ENCODE data around the gene C3orf22.

C3orf22 gene

GRCh38 chr3:126551839-126552687 lies 6.7 kb downstream of the C3orf22 start:
- no peak overlapping the region for H3K4me3 Mint-ChIP-seq
- no peaks in the 10 kb centered on the region for H3K9me3 Mint-ChIP-seq
- no peak overlapping the region for H3K27ac Mint-ChIP-seq
- H3K27me3 Mint-ChIP-seq (ENCODE audit: low read depth), result no peaks in the 10 kb centered on the region
- H3K4me1 Mint-ChIP-seq (ENCODE audit: low read depth), result peaks cover 5% of the 10 kb centered on the region
- H3K36me3 Mint-ChIP-seq (ENCODE audit: low read depth), result no peaks in the 10 kb centered on the region

GRCh38 chr3:126551121-126551838 lies 7.5 kb downstream of the C3orf22 start:
- H3K27me3 Mint-ChIP-seq (ENCODE audit: low read depth), result no peaks in the 10 kb centered on the region
- H3K9me3 Mint-ChIP-seq, result no peaks in the 10 kb centered on the region
- no peaks in the 10 kb centered on the region for H3K36me3 Mint-ChIP-seq (ENCODE audit: low read depth)
- H3K4me3 Mint-ChIP-seq, result no peak overlapping the region
- peaks cover 5% of the 10 kb centered on the region for H3K4me1 Mint-ChIP-seq (ENCODE audit: low read depth)
- no peak overlapping the region for H3K27ac Mint-ChIP-seq

GRCh38 chr3:126550488-126551051 lies 8.2 kb downstream of the C3orf22 start:
- no peaks in the 10 kb centered on the region for H3K9me3 Mint-ChIP-seq

GRCh38 chr3:126549861-126550487 lies 8.8 kb downstream of the C3orf22 start:
- Mint-ChIP-seq H3K4me1 (ENCODE audit: low read depth) (peaks cover 5% of the 10 kb centered on the region), H3K27me3 (ENCODE audit: low read depth) (no peaks in the 10 kb centered on the region), H3K4me3 (no peak overlapping the region), H3K36me3 (ENCODE audit: low read depth) (no peaks in the 10 kb centered on the region), H3K27ac (no peak overlapping the region), H3K9me3 (no peaks in the 10 kb centered on the region)

More at GRCh38 chr3:126550488-126551051, 8.2 kb downstream of the C3orf22 start:
- Mint-ChIP-seq H3K36me3 (ENCODE audit: low read depth) (no peaks in the 10 kb centered on the region), H3K4me3 (no peak overlapping the region), H3K4me1 (ENCODE audit: low read depth) (peaks cover 5% of the 10 kb centered on the region), H3K27me3 (ENCODE audit: low read depth) (no peaks in the 10 kb centered on the region), H3K27ac (no peak overlapping the region)

GRCh38 chr3:126548556-126549466 lies 9.9 kb downstream of the C3orf22 start:
- H3K9me3 Mint-ChIP-seq, result no peaks in the 10 kb centered on the region
- no peak overlapping the region for H3K27ac Mint-ChIP-seq
- H3K27me3 Mint-ChIP-seq (ENCODE audit: low read depth), result no peaks in the 10 kb centered on the region
- H3K36me3 Mint-ChIP-seq (ENCODE audit: low read depth), result no peaks in the 10 kb centered on the region
- H3K4me1 Mint-ChIP-seq (ENCODE audit: low read depth), result peaks cover 5% of the 10 kb centered on the region
- no peak overlapping the region for H3K4me3 Mint-ChIP-seq

- H3K4me1 Mint-ChIP-seq (ENCODE audit: low read depth), result peaks cover 5% of the 10 kb centered on the region
- no peaks in the 10 kb centered on the region for H3K36me3 Mint-ChIP-seq (ENCODE audit: low read depth)
- H3K27ac Mint-ChIP-seq, result no peak overlapping the region
- no peaks in the 10 kb centered on the region for H3K27me3 Mint-ChIP-seq (ENCODE audit: low read depth)
- H3K9me3 Mint-ChIP-seq, result no peaks in the 10 kb centered on the region
- no peak overlapping the region for H3K4me3 Mint-ChIP-seq
These were observed 11.0 kb downstream of the C3orf22 start for GRCh38 chr3:126547721-126548120.

GRCh38 chr3:126546549-126547239 lies 12.0 kb downstream of the C3orf22 start:
- no peaks in the 10 kb centered on the region for H3K9me3 Mint-ChIP-seq
- no peaks in the 10 kb centered on the region for H3K36me3 Mint-ChIP-seq (ENCODE audit: low read depth)
- H3K27me3 Mint-ChIP-seq (ENCODE audit: low read depth), result no peaks in the 10 kb centered on the region
- H3K27ac Mint-ChIP-seq, result no peak overlapping the region
- no peak overlapping the region for H3K4me3 Mint-ChIP-seq
- peaks cover 5% of the 10 kb centered on the region for H3K4me1 Mint-ChIP-seq (ENCODE audit: low read depth)

GRCh38 chr3:126546013-126546412 lies 12.7 kb downstream of the C3orf22 start:
- Mint-ChIP-seq H3K4me1 (ENCODE audit: low read depth) (peaks cover 5% of the 10 kb centered on the region), H3K36me3 (ENCODE audit: low read depth) (no peaks in the 10 kb centered on the region), H3K4me3 (no peak overlapping the region), H3K9me3 (no peaks in the 10 kb centered on the region), H3K27ac (no peak overlapping the region), H3K27me3 (ENCODE audit: low read depth) (no peaks in the 10 kb centered on the region)

GRCh38 chr3:126545544-126545943 lies 13.2 kb downstream of the C3orf22 start:
- H3K36me3 Mint-ChIP-seq (ENCODE audit: low read depth), result no peaks in the 10 kb centered on the region
- H3K4me1 Mint-ChIP-seq (ENCODE audit: low read depth), result peaks cover 8% of the 10 kb centered on the region
- no peaks in the 10 kb centered on the region for H3K9me3 Mint-ChIP-seq
- no peak overlapping the region for H3K27ac Mint-ChIP-seq
- no peaks in the 10 kb centered on the region for H3K27me3 Mint-ChIP-seq (ENCODE audit: low read depth)
- no peak overlapping the region for H3K4me3 Mint-ChIP-seq

GRCh38 chr3:126544596-126545281 lies 14.0 kb downstream of the C3orf22 start:
- Mint-ChIP-seq H3K27me3 (ENCODE audit: low read depth) (no peaks in the 10 kb centered on the region), H3K27ac (no peak overlapping the region), H3K4me3 (no peak overlapping the region), H3K36me3 (ENCODE audit: low read depth) (no peaks in the 10 kb centered on the region), H3K4me1 (ENCODE audit: low read depth) (peaks cover 9% of the 10 kb centered on the region), H3K9me3 (no peaks in the 10 kb centered on the region)

GRCh38 chr3:126543457-126544061 lies 15.2 kb downstream of the C3orf22 start:
- Mint-ChIP-seq H3K4me1 (ENCODE audit: low read depth) (peaks cover 5% of the 10 kb centered on the region), H3K27ac (no peak overlapping the region), H3K9me3 (no peaks in the 10 kb centered on the region), H3K27me3 (ENCODE audit: low read depth) (no peaks in the 10 kb centered on the region), H3K4me3 (no peak overlapping the region), H3K36me3 (ENCODE audit: low read depth) (no peaks in the 10 kb centered on the region)

GRCh38 chr3:126542340-126543241 lies 16.1 kb downstream of the C3orf22 start:
- Mint-ChIP-seq H3K4me3 (no peak overlapping the region), H3K9me3 (no peaks in the 10 kb centered on the region), H3K27ac (no peak overlapping the region), H3K36me3 (ENCODE audit: low read depth) (no peaks in the 10 kb centered on the region), H3K27me3 (ENCODE audit: low read depth) (no peaks in the 10 kb centered on the region), H3K4me1 (ENCODE audit: low read depth) (peaks cover 5% of the 10 kb centered on the region)

All from T-helper 1 cell treated with Interleukin-12 subunit alpha and Interleukin-12 subunit beta and Interleukin-4 antibody, amounts not matched to agents 30 μg/mL and 1 μg/mL, for 36 hours (primary cell).